GM21381 (cell line): ENCODE results near the gene IPO8.

Source experiments
- ATAC-seq: cut with Tn5 transposase; IDR thresholded peaks from one replicate; pipeline ENCODE4 v1.9.1; 2021; ENCODE audit warnings: mild to moderate bottlenecking, moderate library complexity; ENCODE audit not compliant: unreplicated experiment

The IPO8 gene

GRCh38 chr12:30695199-30696102 is at the start of gene IPO8:
IPO8 (minus strand) TSS chr12:30695869; CDS start chr12:30695647, 222 bp downstream.
- peak; percentile 88 for ATAC-seq

DNA sequence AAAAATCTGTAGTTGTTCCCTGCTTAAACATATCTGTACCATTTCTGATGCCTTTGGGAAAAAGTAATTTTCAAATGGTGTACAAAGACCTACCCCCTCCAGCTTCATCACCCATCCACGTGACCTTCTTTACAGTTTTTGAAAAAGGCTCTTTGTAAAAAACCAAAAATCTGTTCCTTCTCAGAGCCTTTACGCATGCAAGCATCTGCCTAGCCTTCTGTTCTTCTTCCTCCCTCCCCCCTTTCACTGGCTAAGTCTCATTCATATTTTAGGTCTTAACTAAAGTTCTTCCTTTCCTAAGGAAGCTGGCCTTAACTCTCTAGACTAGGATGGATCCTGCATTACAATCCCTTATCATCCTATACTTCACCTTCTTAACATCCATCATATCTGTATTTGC is 48.7 kb upstream of the IPO8 start:
- no peak for ATAC-seq

GRCh38 chr12:30740274-30740673 is 44.6 kb upstream of the IPO8 start:
- no peak for ATAC-seq

DNA sequence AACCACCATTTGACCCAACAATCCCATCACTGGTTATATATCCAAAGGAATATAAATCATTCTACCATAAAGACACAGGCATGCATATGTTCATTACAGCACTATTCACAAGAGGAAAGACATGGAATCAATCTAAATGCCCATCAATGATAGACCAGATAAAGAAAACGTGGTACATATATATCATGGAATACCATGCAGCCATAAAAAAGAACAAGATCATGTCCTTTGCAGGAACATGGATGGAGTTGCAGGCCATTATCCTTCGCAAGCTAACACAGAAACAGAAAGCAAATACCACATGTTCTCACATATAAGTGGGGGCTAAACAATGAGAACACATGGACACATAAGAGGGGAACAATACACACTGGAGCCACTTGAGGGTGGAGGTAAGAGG is 43.4 kb upstream of the IPO8 start:
- no peak for ATAC-seq

DNA sequence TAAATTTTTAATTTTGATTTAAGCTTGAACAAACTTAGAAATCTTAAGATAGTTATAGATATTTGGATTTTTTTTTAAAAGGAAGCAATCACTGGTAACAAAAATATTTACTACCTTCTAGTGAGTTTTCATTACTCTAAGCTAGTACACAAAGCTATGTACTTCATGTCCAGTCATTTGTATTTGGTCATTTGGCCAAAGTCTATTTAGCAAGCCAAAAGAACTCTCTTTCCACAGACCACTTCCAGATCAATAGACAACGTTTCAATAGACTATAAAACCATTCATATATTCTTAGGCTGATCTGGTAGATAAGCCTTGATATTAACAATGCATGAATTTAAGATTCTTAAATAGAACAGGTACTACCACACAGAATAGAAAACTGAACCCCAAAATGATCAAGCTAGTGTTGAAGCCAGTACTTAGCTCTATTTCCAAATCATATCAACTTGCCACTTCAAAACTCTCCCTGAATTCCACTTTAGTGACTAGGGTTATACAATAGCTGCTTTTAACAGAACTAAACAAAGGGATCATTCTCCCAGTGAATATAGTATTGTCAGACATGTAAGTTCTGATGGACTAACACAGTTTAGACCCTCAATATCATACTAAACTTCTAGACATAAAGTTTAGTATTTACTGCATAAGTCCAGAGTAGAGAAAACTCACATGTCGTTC is 37.4 kb upstream of the IPO8 start:
- ATAC-seq: no peak

GRCh38 chr12:30730011-30730410 is 34.3 kb upstream of the IPO8 start:
- ATAC-seq: no peak

DNA sequence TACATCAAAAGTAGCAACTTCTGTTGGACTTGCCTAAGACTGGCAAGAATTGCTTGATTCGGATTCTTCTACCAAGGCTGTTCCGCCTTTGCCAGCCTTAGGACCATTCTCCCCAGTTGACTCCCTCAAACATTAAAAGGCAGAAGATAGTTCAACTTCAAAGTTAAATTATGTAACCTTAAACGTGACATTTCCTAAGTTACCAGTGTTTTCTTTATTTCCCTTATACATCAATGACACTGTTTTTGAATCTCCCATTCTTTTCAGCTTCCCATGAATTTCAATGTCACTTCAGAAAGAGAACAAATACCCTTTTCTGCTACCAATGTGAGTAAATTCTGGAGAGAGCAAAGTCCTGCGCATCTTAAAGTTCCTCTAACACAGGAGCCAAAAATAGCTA is 33.9 kb upstream of the IPO8 start:
- no peak for ATAC-seq

- no peak for ATAC-seq
Observed at GRCh38 chr12:30726647-30727046, 31.0 kb upstream of the IPO8 start.

DNA sequence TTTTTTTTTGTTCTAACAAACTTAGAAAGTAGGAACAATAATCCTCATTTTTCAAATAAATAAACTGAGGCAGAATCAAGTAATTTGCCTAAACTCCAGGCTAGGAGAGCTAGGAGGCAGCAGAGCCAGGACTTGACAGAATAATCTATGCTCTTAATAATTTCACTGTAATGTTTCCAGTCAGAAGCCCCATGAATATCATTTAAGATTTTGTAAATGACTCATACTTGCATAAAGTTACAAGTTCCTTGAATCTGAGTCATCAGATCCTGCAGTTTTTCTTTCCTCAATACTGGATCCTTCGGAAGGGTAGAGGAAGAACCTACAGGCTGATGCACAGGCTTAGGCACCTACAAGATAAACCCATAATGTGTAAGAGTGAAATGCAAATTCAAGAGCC is 30.1 kb upstream of the IPO8 start:
- ATAC-seq: no peak

DNA sequence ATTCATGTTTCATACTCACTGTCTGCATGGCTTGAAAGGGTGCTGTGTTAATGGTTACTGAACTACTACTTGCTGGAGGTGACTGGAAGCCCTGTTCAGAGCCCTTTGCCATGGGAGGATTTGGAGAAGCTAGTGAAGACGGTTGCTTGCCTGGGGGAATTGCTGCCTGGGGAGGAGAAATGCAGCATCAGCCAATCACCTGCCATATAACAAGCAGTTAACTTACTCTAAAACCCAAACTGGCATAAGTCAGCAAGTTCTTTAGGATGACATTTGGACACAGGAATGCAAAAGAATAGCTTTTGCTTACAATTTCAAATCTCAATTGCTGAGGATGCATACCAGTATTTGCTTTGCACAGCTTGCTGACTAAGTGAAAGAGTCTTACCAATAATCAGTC is 23.4 kb upstream of the IPO8 start:
- ATAC-seq: no peak

GRCh38 chr12:30707613-30708342 is 12.1 kb upstream of the IPO8 start:
- ATAC-seq: no peak

- no peak for ATAC-seq
Observed at GRCh38 chr12:30706476-30706875, 10.8 kb upstream of the IPO8 start.

DNA sequence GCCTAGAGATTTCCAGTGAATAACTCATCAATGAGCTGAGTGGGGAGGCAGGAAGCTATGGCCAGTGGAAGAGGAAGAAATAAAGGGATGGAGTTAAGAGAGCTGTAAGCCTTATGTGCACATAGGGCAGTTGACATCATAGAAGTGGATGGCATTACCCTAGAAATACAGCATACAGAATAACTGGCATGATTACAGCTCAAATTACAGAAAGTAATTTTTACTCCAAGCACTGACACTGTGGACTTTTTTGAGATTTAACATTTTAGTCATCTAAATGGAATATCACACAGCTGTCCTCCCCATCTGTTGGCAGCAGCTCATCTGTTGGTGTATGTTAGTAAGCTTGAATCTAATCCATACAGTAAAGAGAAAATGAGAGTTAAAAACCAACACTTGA is 5.4 kb upstream of the IPO8 start:
- no peak for ATAC-seq

DNA sequence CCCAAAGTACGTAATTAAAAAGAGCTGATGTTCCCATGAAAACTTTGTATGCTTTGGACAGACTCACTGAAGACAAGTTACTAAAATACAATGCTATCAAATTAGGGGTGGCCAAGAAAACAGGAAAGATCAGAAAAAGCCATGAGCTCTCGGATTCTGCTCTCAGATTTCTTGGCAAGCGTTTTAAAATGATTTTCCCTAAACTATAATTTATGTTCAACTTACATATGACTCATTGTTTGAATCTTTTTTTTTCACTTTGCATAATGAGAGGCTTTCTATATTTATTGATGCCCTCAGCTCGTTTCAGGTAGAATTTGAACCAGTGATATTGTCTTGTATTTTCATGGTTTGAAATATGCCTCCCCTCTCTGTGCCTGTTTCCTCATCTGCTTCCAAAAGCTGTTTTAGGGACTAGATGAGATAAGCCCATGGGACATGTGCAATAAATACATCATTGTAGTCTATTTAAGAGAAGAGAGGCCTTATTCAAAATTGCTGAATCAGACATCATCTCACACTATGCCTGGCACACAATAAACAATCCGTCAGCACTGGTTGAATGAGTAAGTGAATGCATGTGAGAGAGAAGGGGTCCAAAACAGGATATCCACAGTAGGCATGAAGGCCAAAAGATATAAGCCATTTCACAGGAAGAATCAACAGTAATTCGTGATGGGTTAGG is 4.7 kb upstream of the IPO8 start:
- ATAC-seq: no peak

DNA sequence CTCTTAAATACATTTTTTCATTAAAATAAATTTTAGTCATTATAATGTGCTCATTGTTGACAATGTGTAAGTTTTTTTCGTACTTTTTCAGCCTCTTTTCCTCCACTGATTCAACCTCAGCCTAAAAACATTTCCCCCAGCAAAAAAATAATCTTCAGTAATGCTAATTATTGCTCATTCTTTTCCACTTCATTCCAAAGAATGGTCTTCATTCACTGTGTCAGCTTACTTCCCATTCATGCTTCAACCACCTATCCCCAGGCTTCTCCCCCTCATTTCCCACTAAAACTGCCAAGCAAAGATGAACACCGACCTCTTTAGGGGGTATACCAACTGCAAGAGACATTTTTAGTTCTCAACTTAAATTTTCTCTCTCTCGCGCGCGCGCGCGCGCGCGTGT is 2.7 kb upstream of the IPO8 start:
- ATAC-seq: no peak

GRCh38 chr12:30696943-30697342 is 1.3 kb upstream of the IPO8 start:
- no peak for ATAC-seq

- no peak for ATAC-seq
Observed at GRCh38 chr12:30696486-30696885, 817 bp upstream of the IPO8 start.

- peak; percentile 21 for ATAC-seq
Observed at GRCh38 chr12:30696103-30696408, 387 bp upstream of the IPO8 start.

- ATAC-seq: peak; percentile 30
Observed at GRCh38 chr12:30694412-30695198, 1.1 kb downstream of the IPO8 start.

DNA sequence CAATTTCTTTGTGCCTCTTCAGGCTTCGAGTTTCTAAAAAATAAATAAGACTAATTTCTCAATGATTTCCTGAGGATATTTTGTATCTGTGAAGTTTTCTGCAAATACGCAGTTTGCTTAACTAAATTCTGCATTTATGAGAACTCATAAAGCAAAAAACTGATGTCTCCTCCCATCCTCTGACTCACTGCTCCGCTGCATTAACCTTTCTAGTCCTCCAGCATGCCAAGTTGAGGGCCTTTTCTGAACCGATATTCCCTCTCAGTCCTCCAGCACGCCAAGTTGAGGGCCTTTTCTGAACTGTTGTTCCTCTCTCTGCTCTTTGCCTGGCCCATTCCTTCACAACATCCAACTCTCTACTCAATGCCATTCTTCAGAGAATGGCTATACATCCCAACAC is 3.2 kb downstream of the IPO8 start:
- no peak for ATAC-seq
